Spleen (tissue), 11 donors: Measurements from ENCODE around the gene FOXI1. TPM values are rescaled to one million over a fixed set of nuclear protein-coding genes. Genes with fewer than 3 reads are reported as not detected.
"Not testable (repeated sequence)": the region's sequence is repeated elsewhere in the genome, so short reads cannot be mapped to it uniquely, and the experiment has no call there.

Source experiments
- DNase-seq: peaks from one replicate; pipeline ENCODE4 v3.0.0-alpha.2; 2020
- H3K27ac ChIP-seq, 8 donors: fragments of 200-600 bp; sonication (generic) in 7 of 8; 1 replicate in 4 of 8; 2 replicates in 4 of 8; pipeline versions ENCODE4 v1.5.0 to v1.8.0; 2016 to 2021; ENCODE audit warnings: inconsistent platforms in 4 of 8, mild to moderate bottlenecking in 4 of 8, moderate library complexity in 1 of 8
- H3K27me3 ChIP-seq, 7 donors: fragments of 200-600 bp; sonication (generic) in 6 of 7; replicated peaks in 1 of 7; 1 replicate in 4 of 7; 2 replicates in 3 of 7; pipeline versions ENCODE4 v1.5.0 to v1.8.0; 2016 to 2021; ENCODE audit warnings: inconsistent platforms in 3 of 7, mild to moderate bottlenecking in 1 of 7
- H3K36me3 ChIP-seq, 6 donors: fragments of 200-600 bp; sonication (generic) in 5 of 6; 1 replicate in 4 of 6; 2 replicates in 2 of 6; pipeline versions ENCODE4 v1.5.0 to v1.8.0; 2016 to 2021; ENCODE audit warnings: inconsistent platforms in 2 of 6
- H3K4me1 ChIP-seq, 6 donors: fragments of 200-600 bp; sonication (generic) in 5 of 6; 1 replicate in 3 of 6; 2 replicates in 3 of 6; pipeline versions ENCODE4 v1.5.0 to v1.8.0; 2016 to 2021; ENCODE audit warnings: inconsistent platforms in 3 of 6
- H3K4me3 ChIP-seq, 8 donors: fragments of 200-600 bp; sonication (generic) in 7 of 8; 1 replicate in 4 of 8; 2 replicates in 4 of 8; pipeline versions ENCODE4 v1.5.0 to v1.8.0; 2016 to 2021; ENCODE audit warnings: inconsistent platforms in 4 of 8, mild to moderate bottlenecking in 4 of 8, moderate library complexity in 2 of 8
- H3K9me3 ChIP-seq, 8 donors: fragments of 200-600 bp; sonication (generic) in 7 of 8; 1 replicate in 4 of 8; 2 replicates in 4 of 8; pipeline versions ENCODE4 v1.5.0 to v1.8.0; 2016 to 2021; ENCODE audit warnings: inconsistent platforms in 4 of 8
- CTCF ChIP-seq, 11 experiments: fragments of 200-600 bp in 7 of 11; fragments of 450-650 bp in 4 of 11; sonication (generic) in 4 of 11; IDR thresholded peaks in 8 of 11; conservative IDR thresholded peaks in 3 of 11; 1 replicate in 7 of 11; 2 replicates in 4 of 11; pipeline versions ENCODE4 v1.4.0 to v1.8.0; 2016 to 2021; ENCODE audit warnings: antibody characterized with exemption in 11 of 11, inconsistent platforms in 4 of 11, mild to moderate bottlenecking in 1 of 11
- POLR2A ChIP-seq, 3 donors: fragments of 450-650 bp; IDR thresholded peaks; one replicate each; pipeline ENCODE4 v1.5.1; 2017; ENCODE audit warnings: antibody characterized with exemption in 3 of 3, mild to moderate bottlenecking in 1 of 3
- POLR2AphosphoS5 ChIP-seq, 3 donors: sonication (generic); formaldehyde crosslinking; IDR thresholded peaks; one replicate each; pipeline ENCODE4 v1.5.1; 2017; ENCODE audit warnings: antibody characterized with exemption in 3 of 3
- WGBS, 5 donors: extraction: QIAGEN DNeasy Blood & Tissue Kit in 3 of 5; methylation state at CpG; one replicate each; pipeline versions ENCODE4 v1.1.5 to v1.1.7; 2013 to 2018; 5-methylcytosine and 5-hydroxymethylcytosine counted together
- intact Hi-C: fragments of 100-400 bp; cut with DNase I; formaldehyde crosslinking; loops from one replicate; pipeline ENCODE4 v1.15.0; 2023; ENCODE audit warnings: low total_unique reads
- polyA plus RNA-seq, 3 donors: library from polyadenylated mRNA; stranded (reverse); fragments of 200-250 nt; gene quantifications; one replicate each; pipeline ENCODE4 v1.2.1, GENCODE V29; 2013
- total RNA-seq, 7 donors: library from RNA; depleted of rRNA in 3 of 7; stranded (reverse); fragments of >200 nt in 3 of 7; fragmentation: NEBNext Ultra II Directional in 4 of 7; extraction: Animal tissue kit (Norgen Biotek cat#: 25700) in 4 of 7; gene quantifications; one replicate each; pipeline versions ENCODE4 v1.1.0 to v1.2.1, GENCODE V29; 2016 to 2021
- donor health status: healthy with polysubstance abuse.
- donor health status: DM: no; HTN: no; CAD: no; lungs with moderate emphysema.
- donor health status: DM: no; HTN: no; CAD: no.
- donor health status: Bipolar disorder and iron deficiency.
- donor health status: healthy.
- donor health status: DM: no; HTN: no; CAD: no.
- donor health status: DM: yes; HTN: yes; CAD: no.

Gene FOXI1
- total and polyA plus RNA-seq, 10 donors = not detected

DNA sequence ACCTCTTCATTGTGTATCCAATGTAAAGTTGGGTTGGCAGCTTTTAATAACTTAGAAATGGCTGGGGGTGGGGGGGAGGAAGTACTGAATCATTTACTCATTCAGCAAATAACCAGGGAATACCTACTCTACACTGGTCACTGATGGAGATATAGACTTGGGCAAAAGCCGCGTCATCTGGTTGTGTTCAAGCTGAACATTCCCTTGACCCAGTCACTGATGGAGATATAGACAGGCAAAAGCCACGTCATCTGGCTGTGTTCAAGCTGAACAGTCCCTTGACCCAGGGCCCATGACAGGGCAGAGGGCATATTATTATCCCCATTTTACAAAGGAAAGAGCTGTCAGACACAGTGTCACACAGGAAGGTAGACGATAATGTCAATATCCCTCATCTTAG is 32.6 kb downstream of the FOXI1 start:
- no peaks in the 10 kb centered on the region for H3K9me3 ChIP-seq
- H3K27ac ChIP-seq = no peak overlapping the region
- no peak overlapping the region for H3K4me3 ChIP-seq
- intact Hi-C loops = no loop called here
- 83 to 91% (median 86%) methylated on average over 4 of the region's 4 CpGs for WGBS, 5 donors
- no peak for DNase-seq
- H3K36me3 ChIP-seq = no peaks in the 10 kb centered on the region
- peaks cover 0 to 10% (median 0%) of the 10 kb centered on the region in 7 donors for H3K27me3 ChIP-seq
- TF ChIP-seq POLR2A (IDR thresholded peaks at IDR 0.05) (no peak), POLR2AphosphoS5 (IDR thresholded peaks at IDR 0.05) (no peak), CTCF (IDR thresholded peaks at IDR 0.05 in 8 of 11, conservative IDR thresholded peaks at IDR 0.05 in 3 of 11) (no peak)
- peaks cover 0 to 16% (median 5%) of the 10 kb centered on the region in 6 donors for H3K4me1 ChIP-seq

DNA sequence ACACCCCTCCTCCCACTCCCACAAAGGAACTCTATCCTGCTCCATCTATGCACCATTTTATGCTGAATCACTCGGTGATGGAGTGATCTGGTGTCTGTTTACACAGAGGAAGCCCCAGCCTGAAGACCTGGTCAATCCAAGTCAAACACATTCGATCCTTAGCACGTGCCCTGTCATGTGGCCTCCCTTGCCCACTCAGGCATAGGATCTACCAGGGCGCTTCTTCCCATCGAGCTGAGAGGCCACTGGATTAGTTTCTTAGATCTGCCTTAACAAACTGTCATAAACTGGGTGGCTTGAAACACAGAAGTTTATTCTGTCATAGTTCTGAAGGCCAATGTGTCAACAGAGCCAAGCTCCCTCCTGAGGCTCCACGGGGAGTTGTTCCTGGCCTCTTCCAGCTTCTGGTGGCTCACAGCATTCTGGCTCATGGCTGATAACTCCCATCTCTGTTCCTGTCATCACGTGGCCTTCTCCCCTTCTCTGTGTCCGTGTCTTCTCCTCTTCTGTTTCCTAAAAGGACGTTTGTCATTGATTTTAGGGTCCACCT is 34.2 kb downstream of the FOXI1 start:
- H3K9me3 ChIP-seq = no peaks in the 10 kb centered on the region
- no peaks in the 10 kb centered on the region for H3K36me3 ChIP-seq
- TF ChIP-seq POLR2A (IDR thresholded peaks at IDR 0.05) = no peak
- no peak for TF ChIP-seq CTCF (IDR thresholded peaks at IDR 0.05 in 8 of 11, conservative IDR thresholded peaks at IDR 0.05 in 3 of 11)
- no peak for TF ChIP-seq POLR2AphosphoS5 (IDR thresholded peaks at IDR 0.05)
- no peaks in the 10 kb centered on the region for H3K27me3 ChIP-seq
- no peak overlapping the region for H3K27ac ChIP-seq
- H3K4me3 ChIP-seq = no peak overlapping the region
- WGBS, 5 donors = 75 to 88% (median 82%) methylated on average over 9 of the region's 9 CpGs
- DNase-seq = no peak
- H3K4me1 ChIP-seq = peaks cover 0 to 16% (median 5%) of the 10 kb centered on the region in 6 donors
- intact Hi-C loops = no loop called here

GRCh38 chr5:170141196-170141595 is 35.5 kb downstream of the FOXI1 start:
- H3K36me3 ChIP-seq, H3K27me3 ChIP-seq, intact Hi-C loops, H3K27ac ChIP-seq, H3K9me3 ChIP-seq, H3K4me3 ChIP-seq, DNase-seq, H3K4me1 ChIP-seq: not testable (repeated sequence)
- 53 to 65% (median 58%) methylated on average over 7 of the region's 7 CpGs for WGBS, 5 donors

DNA sequence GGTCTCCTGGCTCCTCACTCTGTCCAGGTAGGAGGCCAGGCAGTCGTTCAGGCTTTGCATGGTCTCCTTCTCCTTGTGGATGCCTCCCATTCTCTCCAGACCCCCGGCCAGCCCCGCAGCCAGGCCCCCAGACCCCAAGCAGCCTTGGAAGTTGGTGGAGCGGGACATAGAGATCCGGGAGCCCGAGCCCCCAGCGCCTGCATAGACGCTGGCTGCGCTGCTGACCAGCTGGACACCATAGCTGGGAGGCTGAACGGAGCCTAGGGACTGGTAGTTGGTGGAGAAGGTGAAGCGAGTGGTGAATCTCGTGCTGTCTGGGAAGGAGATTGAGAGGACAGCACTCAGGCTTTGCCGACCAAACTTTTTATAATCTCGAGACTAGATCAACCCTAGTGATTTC is 35.9 kb downstream of the FOXI1 start:
- H3K27ac ChIP-seq = no peak overlapping the region
- peaks cover 0 to 3% (median 0%) of the 10 kb centered on the region in 7 donors for H3K27me3 ChIP-seq
- H3K4me1 ChIP-seq = peaks cover 0 to 4% (median 0%) of the 10 kb centered on the region in 6 donors
- H3K9me3 ChIP-seq = no peaks in the 10 kb centered on the region
- intact Hi-C loops = no loop called here
- H3K36me3 ChIP-seq = no peaks in the 10 kb centered on the region
- no peak for DNase-seq
- no peak overlapping the region for H3K4me3 ChIP-seq
- WGBS, 5 donors = 90 to 99% (median 93%) methylated on average over 14 of the region's 14 CpGs
- no peak for TF ChIP-seq POLR2AphosphoS5 (IDR thresholded peaks at IDR 0.05)
- no peak for TF ChIP-seq POLR2A (IDR thresholded peaks at IDR 0.05)
- TF ChIP-seq CTCF (IDR thresholded peaks at IDR 0.05 in 8 of 11, conservative IDR thresholded peaks at IDR 0.05 in 3 of 11) = no peak

DNA sequence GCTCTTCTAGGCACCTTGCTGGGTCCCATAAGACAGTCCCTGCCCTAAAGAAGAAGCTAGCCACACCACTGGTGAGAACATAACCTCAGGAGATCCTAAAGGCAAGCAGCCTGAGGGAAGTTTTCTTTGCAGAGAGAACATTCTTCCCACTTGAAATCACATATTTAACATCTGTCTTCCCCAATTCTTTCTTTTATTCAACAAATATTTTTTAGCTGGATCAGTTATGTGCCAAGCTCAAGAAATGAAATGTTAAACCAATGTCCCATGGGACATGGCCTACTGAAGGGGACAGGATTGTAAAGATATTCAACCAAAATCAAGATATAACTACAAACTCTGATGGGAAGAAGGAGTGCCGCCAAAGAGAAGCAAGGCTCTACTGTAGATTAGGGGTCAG is 36.5 kb downstream of the FOXI1 start:
- DNase-seq = no peak
- Histone ChIP-seq H3K36me3 (no peaks in the 10 kb centered on the region), H3K4me1 (no peaks in the 10 kb centered on the region), H3K9me3 (no peaks in the 10 kb centered on the region), H3K27ac (no peak overlapping the region), H3K4me3 (no peak overlapping the region), H3K27me3 (peaks cover 0 to 3% (median 0%) of the 10 kb centered on the region in 7 donors)
- intact Hi-C loops = no loop called here
- 83 to 100% (median 92%) methylated on average over 1 of the region's 1 CpG for WGBS, 5 donors
- TF ChIP-seq POLR2A (IDR thresholded peaks at IDR 0.05) (no peak), POLR2AphosphoS5 (IDR thresholded peaks at IDR 0.05) (no peak), CTCF (IDR thresholded peaks at IDR 0.05 in 8 of 11, conservative IDR thresholded peaks at IDR 0.05 in 3 of 11) (no peak)
